ENCODE results near the gene SLC9A3.

DNA sequence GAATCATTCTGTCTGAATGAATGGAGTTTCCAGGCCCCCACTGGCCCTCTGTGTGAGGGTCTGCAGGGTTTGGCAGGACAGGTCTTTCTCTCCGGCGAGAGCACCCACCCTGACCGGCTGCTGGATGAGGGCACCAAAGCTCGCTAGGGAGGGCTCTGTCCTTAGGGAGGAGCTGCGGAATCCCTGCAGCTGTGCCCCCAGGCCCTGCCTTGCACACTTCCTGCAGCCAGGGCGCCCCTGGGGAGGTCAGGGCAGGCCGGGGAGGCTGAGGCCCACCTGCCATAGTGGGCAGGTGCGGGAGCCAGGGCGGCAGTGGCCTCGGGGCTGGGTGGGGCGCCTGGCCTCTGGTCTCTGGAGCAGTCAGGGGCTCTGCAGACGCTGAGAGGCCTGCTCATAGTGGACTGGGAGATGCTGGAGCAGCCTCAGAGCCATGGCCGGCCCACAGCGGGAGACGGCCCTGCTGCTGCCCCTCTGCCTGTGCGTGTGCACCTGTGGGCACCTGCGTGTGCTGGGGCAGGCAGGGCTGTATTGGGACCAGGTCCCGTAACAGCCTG is 45.2 kb downstream of the SLC9A3 start:
- no peak for TF ChIP-seq EZH2phosphoT487 (IDR thresholded peaks at IDR 0.05; ENCODE audit: insufficient read depth, low read depth)
- TF ChIP-seq EZH2 (IDR thresholded peaks at IDR 0.05; ENCODE audit: insufficient read depth, poor library complexity, severe bottlenecking) = no peak

Measured in GM23248 (cell line).